ENCODE measurements around the gene ZFYVE28. TPM values are rescaled to one million over a fixed set of nuclear protein-coding genes. Genes with fewer than 3 reads are reported as not detected.

The ZFYVE28 gene
- total and polyA plus RNA-seq, 2 of the 8 experiments (the other 6 are each of a cell fraction or from before 2014, with no cell fraction given) = 1.7 to 4.9 TPM

- Histone ChIP-seq H3K9me3 (ENCODE audit: insufficient read depth in 2 of 2, low read depth in 1 of 2, low read length in 1 of 2) (no peaks in the 10 kb centered on the region), H2BK12ac (ENCODE audit: low read depth, low read length) (no peak overlapping the region), H3K4me2 (ENCODE audit: insufficient read depth in 1 of 2, low read depth in 2 of 2, low read length in 2 of 2) (no peak overlapping the region), H4K8ac (ENCODE audit: extremely low read depth, insufficient read depth, low read length) (no peak overlapping the region), H4K91ac (replicated peaks; ENCODE audit: insufficient read length, low read length) (no peak overlapping the region), H3K56ac (replicated peaks; ENCODE audit: insufficient read length, low read depth, low read length) (no peak overlapping the region), H3K27ac (ENCODE audit: low read depth, low read length) (no peak overlapping the region), H2BK5ac (ENCODE audit: low read depth, low read length) (no peak overlapping the region), H4K5ac (ENCODE audit: insufficient read length, low read depth, low read length) (no peak overlapping the region), H3K36me3 (ENCODE audit: control insufficient read depth in 2 of 4, insufficient read depth in 4 of 4, low read length in 3 of 4) (no peaks in the 10 kb centered on the region), H3K4ac (replicated peaks; ENCODE audit: insufficient read length, low read depth, low read length) (no peak overlapping the region), H2BK120ac (replicated peaks; ENCODE audit: low read depth, low read length) (no peak overlapping the region), H3K79me2 (ENCODE audit: control insufficient read depth in 1 of 2, insufficient read depth in 2 of 2, low read length in 2 of 2) (peaks cover 5 to 23% of the 10 kb centered on the region in 2 experiments), H2BK15ac (ENCODE audit: low read length) (no peak overlapping the region), H2AK5ac (ENCODE audit: low read depth, low read length) (no peak overlapping the region), H3K23me2 (ENCODE audit: low read depth, low read length) (peaks cover 13% of the 10 kb centered on the region), H3K4me1 (replicated peaks in 1 of 4; ENCODE audit: control insufficient read depth in 3 of 4, insufficient read depth in 4 of 4, low read length in 3 of 4) (peaks cover 0 to 8% (median 5%) of the 10 kb centered on the region in 4 experiments; a peak in 6 of 7 replicates), H3K18ac (ENCODE audit: extremely low read depth, low read length) (no peak overlapping the region), H4K20me1 (replicated peaks in 1 of 2; ENCODE audit: control insufficient read depth in 1 of 2, insufficient read depth in 2 of 2, low read length in 2 of 2) (peaks cover under 1 to 7% of the 10 kb centered on the region in 2 experiments), H3K79me1 (ENCODE audit: low read depth, low read length) (no peaks in the 10 kb centered on the region; the same call in 1 of the 2 replicates), H3K27me3 (replicated peaks in 1 of 4; ENCODE audit: control insufficient read depth in 3 of 4, extremely low read depth in 1 of 4, insufficient read depth in 3 of 4, low read length in 3 of 4) (peaks cover 0 to 20% (median 13%) of the 10 kb centered on the region in 4 experiments; a peak in 5 of 7 replicates), H2BK20ac (ENCODE audit: low read length) (no peak overlapping the region), H2AFZ (ENCODE audit: low read length) (no peak overlapping the region), H3K4me3 (ENCODE audit: extremely low read depth in 1 of 4, insufficient read depth in 2 of 4, low read depth in 3 of 4, low read length in 4 of 4) (no peak overlapping the region), H3K23ac (ENCODE audit: insufficient read length) (no peak overlapping the region), H3K9ac (replicated peaks in 1 of 4; ENCODE audit: extremely low read depth in 1 of 4, low read depth in 3 of 4, low read length in 3 of 4) (no peak overlapping the region), H3K14ac (ENCODE audit: insufficient read length) (no peak overlapping the region)
- DNase-seq (ENCODE audit: low read depth in 1 of 2, low spot score in 2 of 2) (no peak), FAIRE-seq (no peak)
- no peak for TF ChIP-seq SP4 (IDR thresholded peaks at IDR 0.05; ENCODE audit: low read length)
- TF ChIP-seq PHF8 (conservative IDR thresholded peaks at IDR 0.05; ENCODE audit: low read depth, low read length) = no peak
- no peak for TF ChIP-seq SP1 (IDR thresholded peaks at IDR 0.05; ENCODE audit: low read depth, low read length)
- TF ChIP-seq EGR1 (IDR thresholded peaks at IDR 0.05; ENCODE audit: borderline replicate concordance, low read depth, low read length) = no peak
- TF ChIP-seq SIX5 (IDR thresholded peaks at IDR 0.05; ENCODE audit: low read depth, low read length) = no peak
- TF ChIP-seq KDM1A (IDR thresholded peaks at IDR 0.05; ENCODE audit: borderline replicate concordance, low read length) = no peak
- 93% methylated on average over 6 of the region's 6 CpGs; no CpG with 5 or more reads in 1 of the 2 experiments for WGBS, 2 experiments (ENCODE audit: extremely low coverage in 1 of 2, insufficient coverage in 1 of 2, insufficient read length in 1 of 2, insufficient replicate concordance in 2 of 2, low coverage in 1 of 2, low lambda C conversion rate in 2 of 2, missing lambda C conversion rate in 1 of 2)
- CTCF ChIA-PET (ENCODE audit: partially characterized antibody) = interaction anchor here (0.7 to 3.3 kb wide), 7 partner anchors 19 to 245 kb away, joined by 3 to 30 read pairs (median 3); no protein-coding TSS in a partner anchor
- POLR2A ChIA-PET (ENCODE audit: partially characterized antibody) = interaction anchor here (0.6 kb wide), 1 partner anchor 1506 kb away, joined by 3 read pairs; no protein-coding TSS in a partner anchor
These were observed 46.6 kb upstream of the ZFYVE28 start for GRCh38 chr4:2465032-2465431.

Data from H1 (cell line).